GM21825 (cell line): Measurements from ENCODE around the gene ITM2C.

ENCODE experiments used
- ATAC-seq: cut with Tn5 transposase; IDR thresholded peaks from one replicate; pipeline ENCODE4 v1.9.1; 2021; ENCODE audit warnings: mild to moderate bottlenecking, moderate library complexity; ENCODE audit not compliant: unreplicated experiment

Gene ITM2C

GRCh38 chr2:230922951-230923717 is 58.4 kb downstream of the ITM2C start:
- no peak for ATAC-seq

GRCh38 chr2:230924092-230924469 is 59.3 kb downstream of the ITM2C start:
- peak; percentile 8 for ATAC-seq

- ATAC-seq: peak; percentile 34
These were observed 60.0 kb downstream of the ITM2C start, which contains the start of gene GPR55 for GRCh38 chr2:230924470-230925341. GPR55 (minus strand) TSS chr2:230925242; CDS start chr2:230910962, 14,280 bp downstream.

- peak; percentile 17 for ATAC-seq
These were observed 60.7 kb downstream of the ITM2C start for GRCh38 chr2:230925443-230925878.

DNA sequence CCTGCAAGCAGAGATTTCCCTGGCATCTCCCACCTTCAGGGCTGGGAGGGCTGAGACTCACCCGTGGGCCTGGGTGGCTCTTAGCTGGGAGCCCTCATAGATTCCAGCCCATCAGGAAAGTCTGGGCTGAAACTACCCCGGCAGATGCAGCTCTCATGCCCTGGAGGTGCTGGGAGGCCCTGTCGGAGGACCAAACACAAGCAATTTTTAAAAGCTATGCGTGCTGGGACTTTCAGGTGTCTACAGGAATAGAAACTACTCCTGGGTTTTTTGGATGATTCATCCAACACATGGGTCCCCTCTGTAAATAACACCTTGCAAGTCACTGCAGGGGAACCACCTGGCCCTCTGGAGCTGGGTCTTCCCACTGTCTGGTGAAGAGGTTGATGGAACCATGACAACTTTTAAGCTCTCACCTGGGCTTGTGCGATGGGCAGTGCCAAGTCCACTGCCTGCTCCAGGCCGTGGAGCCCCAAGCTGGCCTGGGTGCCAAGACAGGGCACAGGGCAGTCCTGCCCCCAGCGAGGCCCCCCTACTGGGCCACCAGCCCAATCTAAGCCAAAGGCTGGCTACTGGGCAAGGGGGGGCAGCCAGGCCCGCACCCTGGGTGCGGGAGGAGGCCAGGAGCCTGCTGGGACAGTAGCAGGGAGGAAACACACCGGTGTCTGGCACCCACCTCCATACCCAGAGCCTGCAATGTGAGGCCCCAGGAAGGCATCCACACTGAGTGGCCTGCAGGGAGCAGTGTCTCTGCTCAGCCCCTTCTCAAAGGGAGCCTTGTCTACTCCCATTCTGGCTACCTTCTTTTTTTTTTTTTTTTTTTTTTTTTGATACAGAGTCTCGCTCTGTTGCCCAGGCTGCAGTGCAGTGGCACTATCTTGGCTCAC is 61.4 kb downstream of the ITM2C start:
- ATAC-seq: peak; percentile 38

GRCh38 chr2:230927711-230928341 is 63.1 kb downstream of the ITM2C start:
- ATAC-seq: no peak
